Chondrocyte (in vitro differentiated cells): Measurements from ENCODE around the gene FGF7. TPM values are rescaled to one million over a fixed set of nuclear protein-coding genes. Genes with fewer than 3 reads are reported as not detected.
A peak's percentile ranks its signal among the peaks of the same experiment; 100 is the strongest.
"Not testable (repeated sequence)": the region's sequence is repeated elsewhere in the genome, so short reads cannot be mapped to it uniquely, and the experiment has no call there.

Experiments used
- DNase-seq: peaks from one replicate; pipeline ENCODE4 v3.0.0; 2021; ENCODE audit warnings: mixed read lengths, low spot score
- H3K27ac Mint-ChIP-seq: one replicate; pipeline ENCODE4 v1.8.0; 2021; ENCODE audit warnings: mild to moderate bottlenecking, moderate library complexity, mixed read lengths; ENCODE audit not compliant: unreplicated experiment
- H3K27me3 Mint-ChIP-seq: 2 replicates; pipeline ENCODE4 v1.8.0; 2021; ENCODE audit warnings: low read depth, mixed read lengths
- H3K36me3 Mint-ChIP-seq: 2 replicates; pipeline ENCODE4 v1.8.0; 2021; ENCODE audit warnings: low read depth, mixed read lengths
- H3K4me1 Mint-ChIP-seq: 2 replicates; pipeline ENCODE4 v1.8.0; 2021; ENCODE audit warnings: low read depth, mild to moderate bottlenecking, mixed read lengths
- H3K4me3 Mint-ChIP-seq: one replicate; pipeline ENCODE4 v1.8.0; 2021; ENCODE audit warnings: mild to moderate bottlenecking, moderate library complexity, mixed read lengths; ENCODE audit not compliant: unreplicated experiment
- H3K9me3 Mint-ChIP-seq: 2 replicates; pipeline ENCODE4 v1.8.0; 2021; ENCODE audit warnings: low read depth, mixed read lengths
- CTCF ChIP-seq: fragments of 200-600 bp; sonication (generic); IDR thresholded peaks from 2 replicates; pipeline ENCODE4 v1.5.0; 2021; ENCODE audit warnings: antibody characterized with exemption, mild to moderate bottlenecking, moderate library complexity
- total RNA-seq: library from RNA; stranded (reverse); gene quantifications from 3 replicates; pipeline ENCODE4 v1.2.1, GENCODE V29; 2021

FGF7 gene
- total RNA-seq, 1 donor from 2014 or later, result not detected

GRCh38 chr15:49464522-49464921, 41.5 kb downstream of the FGF7 start:
- no peaks in the 10 kb centered on the region for H3K36me3 Mint-ChIP-seq

GRCh38 chr15:49466119-49466518, 43.1 kb downstream of the FGF7 start:
- H3K27me3 Mint-ChIP-seq, result no peaks in the 10 kb centered on the region
- no peaks in the 10 kb centered on the region for H3K9me3 Mint-ChIP-seq
- DNase-seq, result no peak
- H3K4me1 Mint-ChIP-seq, result peaks cover 9% of the 10 kb centered on the region
- H3K4me3 Mint-ChIP-seq, result no peak overlapping the region
- H3K27ac Mint-ChIP-seq, result no peak overlapping the region
- TF ChIP-seq CTCF, result no peak
- no peaks in the 10 kb centered on the region for H3K36me3 Mint-ChIP-seq

More at GRCh38 chr15:49464522-49464921, 41.5 kb downstream of the FGF7 start:
- Mint-ChIP-seq H3K4me3 (no peak overlapping the region), H3K27ac (no peak overlapping the region), H3K27me3 (no peaks in the 10 kb centered on the region), H3K4me1 (peaks cover 25% of the 10 kb centered on the region), H3K9me3 (no peaks in the 10 kb centered on the region)
- no peak for TF ChIP-seq CTCF
- DNase-seq, result no peak

- H3K36me3 Mint-ChIP-seq, result no peaks in the 10 kb centered on the region
- H3K27me3 Mint-ChIP-seq, result peaks cover 9% of the 10 kb centered on the region
- no peak for TF ChIP-seq CTCF
- H3K27ac Mint-ChIP-seq, result no peak overlapping the region
- H3K9me3 Mint-ChIP-seq, result no peaks in the 10 kb centered on the region
- no peak overlapping the region for H3K4me3 Mint-ChIP-seq
- H3K4me1 Mint-ChIP-seq, result peaks cover 2% of the 10 kb centered on the region
- DNase-seq, result no peak
Observed at GRCh38 chr15:49467746-49468480, 44.9 kb downstream of the FGF7 start.

- DNase-seq, result no peak
Observed at GRCh38 chr15:49468481-49468839, 45.4 kb downstream of the FGF7 start.

GRCh38 chr15:49471248-49471647, 48.2 kb downstream of the FGF7 start:
- H3K4me1 Mint-ChIP-seq, H3K4me3 Mint-ChIP-seq, H3K9me3 Mint-ChIP-seq, H3K27ac Mint-ChIP-seq, H3K36me3 Mint-ChIP-seq, DNase-seq: not testable (repeated sequence)
- peak; percentile 61 for TF ChIP-seq CTCF
- peaks cover 14% of the 10 kb centered on the region for H3K27me3 Mint-ChIP-seq

More at GRCh38 chr15:49468481-49468839, 45.4 kb downstream of the FGF7 start:
- Mint-ChIP-seq H3K9me3 (no peaks in the 10 kb centered on the region), H3K4me1 (peaks cover 2% of the 10 kb centered on the region), H3K4me3 (no peak overlapping the region), H3K27ac (no peak overlapping the region), H3K27me3 (peaks cover 9% of the 10 kb centered on the region), H3K36me3 (no peaks in the 10 kb centered on the region)
- no peak for TF ChIP-seq CTCF
